Mammary epithelial cell (primary cell): Measurements from ENCODE around the gene IL17B.

Source experiments
- CTCF ChIP-seq, 2 donors: IDR thresholded peaks in 1 of 2; conservative IDR thresholded peaks in 1 of 2; 2 replicates each; pipeline ENCODE4 v1.5.1; 2011 to 2012; ENCODE audit warnings: inconsistent platforms in 2 of 2, low read length in 2 of 2, mild to moderate bottlenecking in 2 of 2, control low read depth in 1 of 2, low read depth in 1 of 2; ENCODE audit not compliant: insufficient read depth in 1 of 2; ENCODE audit errors: extremely low read depth in 1 of 2
- EZH2 ChIP-seq: IDR thresholded peaks from 2 replicates; pipeline ENCODE4 v1.6.1; 2012; ENCODE audit warnings: low read length, inconsistent platforms, borderline replicate concordance

- TF ChIP-seq CTCF (conservative IDR thresholded peaks at IDR 0.05 in 1 of 2, IDR thresholded peaks at IDR 0.05 in 1 of 2; ENCODE audit: extremely low read depth in 1 of 2, insufficient read depth in 1 of 2, low read depth in 1 of 2, low read length in 2 of 2): no peak
- TF ChIP-seq EZH2: no peak
Observed at GRCh38 chr5:149387081-149387631, 8.1 kb upstream of the IL17B start.
